HEK293T (cell line): Measurements from ENCODE around the gene MECR.

Experiments used
- CTCF ChIA-PET: fragments of 350-600 bp; formaldehyde crosslinking; extraction: SDS; loops from one replicate; lab custom pipeline; 2021; ENCODE audit warnings: antibody characterized with exemption, inconsistent platforms; lab: Yijun Ruan, JAX
- POLR2A ChIA-PET: fragments of 350-600 bp; formaldehyde crosslinking; extraction: SDS; loops from one replicate; lab custom pipeline; 2020; ENCODE audit warnings: antibody characterized with exemption, inconsistent platforms; lab: Yijun Ruan, JAX
- DNase-seq: peaks from one replicate; pipeline ENCODE4 v3.0.0; 2012; ENCODE audit warnings: mixed read lengths; ENCODE audit errors: extremely low spot score
- ARNT ChIP-seq: fragments of 450-650 bp; IDR thresholded peaks from 2 replicates; pipeline ENCODE4 v1.6.1; 2017; ENCODE audit warnings: mild to moderate bottlenecking
- BHLHE40 ChIP-seq: fragments of 450-650 bp; IDR thresholded peaks from 2 replicates; pipeline ENCODE4 v1.6.1; 2016; ENCODE audit warnings: mild to moderate bottlenecking, moderate library complexity, borderline replicate concordance
- CTBP1 ChIP-seq: fragments of 450-650 bp; IDR thresholded peaks from 2 replicates; pipeline ENCODE4 v1.6.1; 2016; ENCODE audit warnings: borderline replicate concordance
- ELF4 ChIP-seq: fragments of 450-650 bp; IDR thresholded peaks from 2 replicates; pipeline ENCODE4 v1.6.1; 2017; ENCODE audit warnings: antibody characterized with exemption
- FOXA1 ChIP-seq: fragments of 450-650 bp; IDR thresholded peaks from 2 replicates; pipeline ENCODE4 v1.6.1; 2016; ENCODE audit warnings: mild to moderate bottlenecking
- FOXK2 ChIP-seq: fragments of 450-650 bp; IDR thresholded peaks from 2 replicates; pipeline ENCODE4 v1.6.1; 2016; ENCODE audit warnings: mild to moderate bottlenecking
- FOXM1 ChIP-seq: fragments of 450-650 bp; IDR thresholded peaks from 2 replicates; pipeline ENCODE4 v1.6.1; 2017; ENCODE audit warnings: mild to moderate bottlenecking, borderline replicate concordance
- HDGF ChIP-seq: fragments of 450-650 bp; IDR thresholded peaks from 2 replicates; pipeline ENCODE4 v1.6.1; 2017; ENCODE audit warnings: antibody characterized with exemption, borderline replicate concordance
- L3MBTL2 ChIP-seq: fragments of 450-650 bp; conservative IDR thresholded peaks from 2 replicates; pipeline ENCODE4 v1.6.1; 2016; ENCODE audit warnings: mild to moderate bottlenecking
- LEF1 ChIP-seq: fragments of 450-650 bp; IDR thresholded peaks from 2 replicates; pipeline ENCODE4 v1.6.1; 2017; ENCODE audit warnings: mild to moderate bottlenecking, borderline replicate concordance
- NFRKB ChIP-seq: fragments of 450-650 bp; IDR thresholded peaks from 2 replicates; pipeline ENCODE4 v1.6.1; 2016; ENCODE audit warnings: mild to moderate bottlenecking, moderate library complexity
- SP1 ChIP-seq: fragments of 450-650 bp; IDR thresholded peaks from 2 replicates; pipeline ENCODE4 v1.6.1; 2017
- SUZ12 ChIP-seq: fragments of 450-650 bp; IDR thresholded peaks from 2 replicates; pipeline ENCODE4 v1.6.1; 2016; ENCODE audit warnings: mild to moderate bottlenecking
- TARDBP ChIP-seq: fragments of 450-650 bp; IDR thresholded peaks from 2 replicates; pipeline ENCODE4 v1.6.1; 2016
- ZNF384 ChIP-seq: fragments of 450-650 bp; IDR thresholded peaks from 2 replicates; pipeline ENCODE4 v1.6.1; 2016
- TF ChIP-seq, protein P1 (sequence below): fragments of 450-650 bp; IDR thresholded peaks from 2 replicates; pipeline ENCODE4 v1.6.1; 2016

Gene MECR

DNA sequence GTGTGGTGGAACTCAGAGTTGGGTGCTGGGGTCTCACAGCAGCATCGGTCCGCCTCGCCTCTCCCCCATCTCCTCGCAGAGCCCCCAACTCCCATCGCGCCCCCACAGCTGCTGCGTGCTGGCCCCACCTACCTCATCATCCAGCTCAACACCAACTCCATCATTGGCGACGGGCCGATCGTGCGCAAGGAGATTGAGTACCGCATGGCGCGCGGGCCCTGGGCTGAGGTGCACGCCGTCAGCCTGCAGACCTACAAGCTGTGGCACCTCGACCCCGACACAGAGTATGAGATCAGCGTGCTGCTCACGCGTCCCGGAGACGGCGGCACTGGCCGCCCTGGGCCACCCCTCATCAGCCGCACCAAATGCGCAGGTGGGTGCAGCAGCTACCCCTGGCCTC, 29.8 kb upstream of the MECR start:
- DNase-seq: no peak
- POLR2A ChIA-PET: interaction anchor here (1.0 kb wide), 1 partner anchor 22 kb away, joined by 3 read pairs; no protein-coding TSS in a partner anchor
- CTCF ChIA-PET: no interaction called here
- no peak for TF ChIP-seq L3MBTL2
- TF ChIP-seq HDGF: no peak
- no peak for TF ChIP-seq LEF1

DNA sequence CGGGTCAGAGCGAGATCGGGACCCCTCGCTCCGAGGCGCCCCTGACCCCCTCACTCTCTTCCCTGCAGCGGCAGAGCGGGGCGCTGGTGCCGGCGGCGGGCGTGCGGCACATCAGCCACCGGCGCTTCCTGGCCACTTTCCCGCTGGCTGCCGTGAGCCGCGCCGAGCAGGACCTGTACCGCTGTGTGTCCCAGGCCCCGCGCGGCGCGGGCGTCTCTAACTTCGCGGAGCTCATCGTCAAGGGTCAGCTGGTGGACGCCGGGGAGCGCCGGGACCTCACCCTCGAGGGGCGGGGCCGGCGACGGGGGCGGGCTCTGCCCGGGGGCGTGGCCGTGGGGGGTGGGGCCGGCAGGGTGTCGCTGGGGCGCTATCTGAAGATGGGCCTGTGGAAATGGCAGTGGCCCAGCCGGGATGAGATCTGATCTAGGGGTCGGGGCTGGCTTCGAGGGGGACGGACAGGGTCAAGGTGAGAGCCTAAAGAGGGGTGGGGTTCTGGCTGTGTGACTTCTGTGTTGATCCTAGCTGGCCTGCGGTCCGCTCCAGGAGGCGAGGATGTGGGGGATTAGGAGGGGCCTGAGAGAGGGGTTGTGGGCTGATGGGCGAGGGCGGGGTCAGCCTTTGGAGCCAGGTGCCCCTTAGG, 29.2 kb upstream of the MECR start:
- no peak for DNase-seq
- ChIA-PET CTCF (no interaction called here), POLR2A (interaction anchor here (1.0 kb wide), 1 partner anchor 22 kb away, joined by 3 read pairs; no protein-coding TSS in a partner anchor)
- TF ChIP-seq ARNT (no peak), FOXM1 (no peak), BHLHE40 (no peak), L3MBTL2 (no peak), TARDBP (no peak), CTBP1 (no peak), SUZ12 (no peak), NFRKB (no peak), LEF1 (no peak), SP1 (no peak), HDGF (no peak), ELF4 (no peak), FOXK2 (no peak), ZNF384 (no peak), FOXA1 (no peak)
- TF ChIP-seq, protein P1, sequence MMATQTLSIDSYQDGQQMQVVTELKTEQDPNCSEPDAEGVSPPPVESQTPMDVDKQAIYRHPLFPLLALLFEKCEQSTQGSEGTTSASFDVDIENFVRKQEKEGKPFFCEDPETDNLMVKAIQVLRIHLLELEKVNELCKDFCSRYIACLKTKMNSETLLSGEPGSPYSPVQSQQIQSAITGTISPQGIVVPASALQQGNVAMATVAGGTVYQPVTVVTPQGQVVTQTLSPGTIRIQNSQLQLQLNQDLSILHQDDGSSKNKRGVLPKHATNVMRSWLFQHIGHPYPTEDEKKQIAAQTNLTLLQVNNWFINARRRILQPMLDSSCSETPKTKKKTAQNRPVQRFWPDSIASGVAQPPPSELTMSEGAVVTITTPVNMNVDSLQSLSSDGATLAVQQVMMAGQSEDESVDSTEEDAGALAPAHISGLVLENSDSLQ: no peak

DNA sequence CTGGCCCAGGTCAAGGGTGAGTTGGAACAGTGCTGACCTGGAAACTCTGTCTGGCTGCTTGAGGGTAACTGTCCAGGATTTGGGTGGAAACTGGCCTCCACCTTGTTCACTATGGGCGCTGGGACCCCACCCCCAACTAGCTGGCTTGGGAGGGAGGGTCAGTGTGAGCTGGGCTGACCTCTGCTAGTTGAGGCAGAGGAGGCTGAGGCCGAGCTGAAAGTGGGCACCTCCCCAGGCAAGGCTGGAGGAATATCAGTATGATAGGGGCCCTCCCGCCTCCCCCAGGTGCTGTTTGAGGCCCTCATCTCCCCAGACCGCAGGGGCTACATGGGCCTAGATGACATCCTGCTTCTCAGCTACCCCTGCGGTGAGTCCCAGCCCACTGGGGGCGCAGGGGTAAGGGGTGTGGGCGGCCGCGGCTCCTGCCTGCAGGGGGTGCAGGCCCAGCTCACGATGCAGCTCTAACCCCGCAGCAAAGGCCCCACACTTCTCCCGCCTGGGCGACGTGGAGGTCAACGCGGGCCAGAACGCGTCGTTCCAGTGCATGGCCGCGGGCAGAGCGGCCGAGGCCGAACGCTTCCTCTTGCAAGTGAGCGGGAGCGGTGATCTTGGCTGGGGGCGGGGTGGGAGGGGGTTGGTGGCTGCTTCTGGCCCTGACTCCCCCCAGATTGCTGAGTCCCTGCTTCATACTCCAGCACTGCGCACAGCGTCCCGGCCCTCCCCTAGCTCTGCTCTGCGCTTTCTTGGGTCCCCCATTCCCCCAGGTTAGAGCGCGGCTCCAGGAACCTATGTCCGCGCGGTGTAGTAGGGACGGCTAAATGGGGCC, 28.5 kb upstream of the MECR start:
- POLR2A ChIA-PET: interaction anchor here (1.0 kb wide), 1 partner anchor 78 kb away, joined by 4 read pairs; the partner anchor contains the start of gene SRSF4
- CTCF ChIA-PET: no interaction called here

DNA sequence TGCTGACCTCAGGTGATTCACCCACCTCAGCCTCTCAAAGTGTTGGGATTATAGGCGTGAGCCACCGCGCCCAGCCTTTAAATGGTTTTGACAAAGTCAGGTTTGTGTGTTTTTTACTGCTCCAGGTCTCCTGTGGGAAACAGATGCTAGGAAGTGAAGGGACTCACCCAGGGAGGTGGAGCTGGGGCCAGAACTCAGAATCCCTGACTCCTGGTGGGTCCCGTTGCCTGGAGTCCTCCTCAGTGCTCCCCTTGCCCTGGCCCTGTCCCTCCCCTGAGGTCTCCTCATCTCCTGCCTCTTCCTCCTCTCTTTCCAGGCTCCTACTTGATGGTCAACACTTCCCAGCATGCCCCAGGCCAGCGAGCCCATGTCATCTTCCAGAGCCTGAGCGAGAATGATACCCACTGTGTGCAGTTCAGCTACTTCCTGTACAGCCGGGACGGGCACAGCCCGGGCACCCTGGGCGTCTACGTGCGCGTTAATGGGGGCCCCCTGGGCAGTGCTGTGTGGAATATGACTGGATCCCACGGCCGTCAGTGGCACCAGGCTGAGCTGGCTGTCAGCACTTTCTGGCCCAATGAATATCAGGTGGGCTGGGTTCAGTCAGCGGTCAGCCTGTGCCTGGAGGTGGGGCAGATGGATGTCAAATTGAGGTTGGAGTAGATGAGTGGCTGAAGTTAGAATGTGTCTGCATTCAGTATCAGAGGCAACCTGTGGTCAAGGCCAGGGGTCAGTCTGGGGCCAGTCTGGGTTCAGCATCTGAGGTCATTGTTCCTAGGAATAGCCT, 27.6 kb upstream of the MECR start:
- no peak for DNase-seq
- ChIA-PET POLR2A (interaction anchor here (1.0 kb wide), 1 partner anchor 77 kb away, joined by 4 read pairs; the partner anchor contains the start of gene SRSF4), CTCF (interaction anchor here (1.0 kb wide), 1 partner anchor 9 kb away, joined by 3 read pairs; no protein-coding TSS in a partner anchor)
- TF ChIP-seq NFRKB (no peak), CTBP1 (no peak), FOXM1 (no peak), SP1 (no peak), TARDBP (no peak), HDGF (no peak)
- TF ChIP-seq, protein P1: no peak

More for the DNA sequence above, 28.5 kb upstream of the MECR start:
- DNase-seq: no peak
- TF ChIP-seq CTBP1 (no peak), L3MBTL2 (no peak), ZNF384 (no peak), FOXA1 (no peak), TARDBP (no peak), BHLHE40 (no peak), FOXM1 (no peak), NFRKB (no peak), SP1 (no peak), FOXK2 (no peak), ARNT (no peak), SUZ12 (no peak), LEF1 (no peak), HDGF (no peak)
- TF ChIP-seq, protein P1: no peak

DNA sequence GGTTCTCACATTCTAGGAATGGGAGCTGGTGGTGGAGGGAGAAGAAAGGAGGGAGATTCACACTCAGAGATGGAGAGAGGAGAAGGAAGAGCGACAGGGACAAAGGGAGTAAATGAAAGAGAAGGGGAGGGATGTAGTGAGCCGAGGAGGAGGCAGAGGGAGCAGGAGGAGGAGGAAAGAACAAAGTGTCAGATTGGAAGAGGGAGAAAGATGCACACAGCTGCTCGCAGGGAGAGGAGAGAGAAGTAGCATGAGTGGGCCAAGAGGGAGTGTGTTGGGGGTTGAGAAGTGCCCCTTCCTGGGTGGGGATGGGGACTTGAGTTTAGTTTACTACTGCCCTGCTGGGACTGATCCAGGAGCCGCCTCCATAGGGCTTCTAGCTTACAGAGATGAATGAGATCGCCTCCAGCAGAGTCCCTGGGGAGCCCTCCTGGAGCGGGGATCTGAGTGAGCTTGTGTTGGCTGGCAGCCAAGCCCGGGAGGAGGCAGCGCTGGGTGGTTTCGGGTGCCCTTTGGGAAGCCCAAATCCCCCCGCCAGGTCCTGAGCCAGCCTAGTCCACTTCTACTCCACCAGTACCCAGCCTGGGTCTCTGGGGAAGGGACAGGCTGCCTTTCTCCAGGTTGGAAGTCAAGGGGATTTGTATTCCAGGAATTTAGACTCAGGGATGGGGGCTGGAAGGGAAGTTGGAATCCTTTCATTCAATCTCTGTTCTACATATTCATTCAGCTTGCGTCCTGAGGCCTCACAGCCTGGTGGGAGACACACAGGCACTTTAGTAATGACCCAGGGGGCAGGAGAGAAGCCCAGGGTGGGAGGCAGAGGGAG, 26.5 kb upstream of the MECR start:
- ChIA-PET CTCF (interaction anchor here (1.0 kb wide), 2 partner anchors 10 to 18 kb away, joined by 3 read pairs; no protein-coding TSS in a partner anchor), POLR2A (no interaction called here)
- DNase-seq: peak; percentile 41
- TF ChIP-seq SUZ12 (no peak), BHLHE40 (no peak), ARNT (no peak), FOXA1 (no peak), ZNF384 (no peak), L3MBTL2 (no peak), ELF4 (no peak), FOXK2 (no peak), FOXM1 (no peak), CTBP1 (no peak), NFRKB (no peak), SP1 (no peak), LEF1 (no peak), HDGF (no peak)
- TF ChIP-seq, protein P1: no peak; the same call in 1 of the 2 replicates
